Lung microvascular endothelial cell (primary cell): ENCODE data around the gene TRMT11. TPM values are rescaled to one million over a fixed set of nuclear protein-coding genes. Genes with fewer than 3 reads are reported as not detected.

Source experiments
- DNase-seq, 2 donors: peaks; one replicate each; pipeline versions ENCODE4 v3.0.0 to v3.0.0-alpha.2; 2010; ENCODE audit warnings: low read depth in 2 of 2
- total RNA-seq: library from RNA; depleted of rRNA; stranded (reverse); fragments of >200 nt; gene quantifications from 2 replicates; pipeline ENCODE4 v1.2.1, GENCODE V29; 2014

The TRMT11 gene
- total RNA-seq, 1 donor from 2014 or later, result 8.9 TPM

DNA sequence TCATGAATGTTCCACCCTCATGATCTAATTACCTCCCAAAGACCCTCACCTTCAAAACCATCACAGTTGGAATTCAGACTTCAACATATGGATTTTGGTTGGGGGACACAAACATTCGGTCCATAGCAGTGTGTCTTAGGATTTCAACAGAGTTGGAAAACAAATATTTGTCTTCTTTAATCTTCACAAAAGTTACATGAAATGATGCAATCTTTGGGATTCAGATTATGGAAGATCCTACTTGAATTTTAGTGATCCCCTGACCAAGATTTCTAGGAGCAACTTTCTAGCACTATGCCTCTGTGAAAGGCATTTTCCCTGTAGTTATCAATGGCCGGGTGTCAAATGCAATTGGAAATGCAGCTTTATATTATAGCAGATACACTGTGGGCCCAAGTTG lies 86.5 kb downstream of the TRMT11 start:
- DNase-seq, result no peak

DNA sequence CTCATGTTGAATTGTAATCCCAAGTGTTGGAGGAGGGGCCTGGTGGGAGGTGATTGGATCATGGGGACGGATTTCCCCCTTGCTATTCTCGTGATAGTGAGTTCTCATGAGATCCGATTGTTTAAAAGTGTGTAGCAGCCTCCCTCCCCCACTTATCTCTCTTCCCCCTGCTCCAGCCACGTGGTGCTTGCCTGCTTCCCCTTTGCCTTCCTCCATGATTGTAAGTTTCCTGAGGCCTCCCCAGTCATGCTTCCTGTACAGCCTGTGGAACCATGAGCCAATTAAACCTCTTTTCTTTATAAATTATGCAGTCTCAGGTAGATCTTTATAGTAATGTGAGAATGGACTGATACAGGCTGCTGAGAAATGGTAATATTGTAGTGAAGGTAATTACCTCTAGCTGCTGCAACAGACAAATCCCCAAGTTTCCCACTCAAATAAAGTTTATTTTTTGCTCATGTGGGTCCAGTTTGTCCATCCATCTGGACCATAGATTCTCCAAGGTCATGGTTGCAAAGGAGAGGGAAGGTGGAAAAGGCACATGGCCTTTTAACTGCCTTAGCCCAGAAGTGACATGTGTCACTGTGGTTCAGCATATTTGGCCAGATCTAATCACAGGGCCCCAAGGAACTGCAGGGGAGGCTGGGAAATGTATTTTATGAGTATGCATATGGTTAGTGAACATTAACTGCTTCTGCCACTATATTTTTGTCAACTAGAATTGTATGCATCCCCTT lies 89.2 kb downstream of the TRMT11 start:
- DNase-seq, result no peak

DNA sequence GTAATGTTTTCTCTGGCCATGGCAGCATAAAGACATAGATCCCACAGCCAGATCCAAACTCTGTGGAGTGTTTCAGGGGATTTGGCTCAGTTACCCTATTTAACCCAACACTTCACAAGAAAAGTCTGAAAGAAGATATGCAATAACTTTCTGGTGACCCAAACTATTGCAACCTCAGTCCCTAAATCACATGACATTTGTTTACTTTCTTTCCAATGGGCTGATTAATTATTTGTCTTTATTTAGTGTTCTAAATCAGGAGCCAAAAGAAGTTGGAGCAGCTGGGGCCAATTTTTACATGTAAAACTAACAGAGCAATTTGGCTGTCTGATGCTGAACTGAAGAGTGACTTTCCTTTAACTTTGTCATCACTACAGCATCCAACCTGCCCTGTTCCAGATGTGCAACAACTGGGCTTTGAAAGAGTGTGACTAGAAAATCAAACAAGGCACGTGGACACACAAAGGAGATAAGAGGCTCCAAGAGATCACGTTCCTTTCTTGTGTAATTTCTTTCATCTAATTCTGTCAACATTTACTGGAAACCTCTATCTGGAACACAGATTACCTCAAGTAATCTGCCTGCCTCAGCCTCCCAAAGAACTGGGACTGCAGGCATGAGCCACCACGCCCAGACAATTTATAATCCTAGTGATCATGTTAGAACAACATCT lies 90.8 kb downstream of the TRMT11 start:
- DNase-seq, result no peak

DNA sequence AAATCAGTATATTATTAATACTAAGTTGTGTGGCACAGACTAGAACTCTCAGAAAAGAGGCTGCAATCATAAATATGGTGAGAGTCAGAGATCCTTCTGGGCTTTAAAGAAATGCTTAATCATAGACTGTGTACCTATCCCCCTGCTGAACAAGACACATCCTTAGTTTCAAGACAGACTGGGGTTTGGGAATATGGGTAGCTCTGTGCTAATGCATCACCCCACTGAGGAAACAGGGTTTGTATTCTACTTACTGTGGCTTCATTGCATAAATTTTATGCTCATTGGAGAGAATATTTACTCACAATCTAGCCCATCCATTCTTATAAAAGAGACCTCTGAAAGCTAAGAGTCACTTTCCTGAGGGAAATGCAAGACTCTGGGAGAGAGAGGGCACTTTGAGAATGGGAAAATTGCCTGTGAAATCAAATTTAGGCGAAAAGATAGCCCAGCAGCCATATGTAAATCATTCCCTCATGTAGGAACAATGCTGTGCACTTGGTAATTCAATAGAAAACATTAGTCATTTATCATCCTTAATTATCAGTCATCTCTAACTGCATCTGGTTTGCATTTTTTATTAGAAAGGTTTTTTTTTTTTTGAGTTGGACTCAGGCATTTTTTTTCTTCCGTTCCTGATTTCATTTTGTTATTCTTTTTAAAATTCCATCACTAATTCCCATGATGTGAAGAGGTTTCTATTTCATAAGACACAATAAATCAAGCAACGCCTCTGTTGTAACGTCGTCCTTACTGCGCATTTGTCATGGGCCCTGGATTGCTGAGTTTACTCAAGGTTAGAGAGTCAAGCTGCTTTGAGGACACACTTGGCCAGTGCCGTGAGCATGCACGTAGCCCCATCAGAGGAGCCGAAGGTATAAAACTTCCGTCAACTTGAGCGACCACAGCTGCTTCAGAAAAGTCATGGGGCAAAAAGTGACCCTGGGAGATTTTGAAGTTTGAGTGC lies 91.8 kb downstream of the TRMT11 start:
- no peak for DNase-seq

DNA sequence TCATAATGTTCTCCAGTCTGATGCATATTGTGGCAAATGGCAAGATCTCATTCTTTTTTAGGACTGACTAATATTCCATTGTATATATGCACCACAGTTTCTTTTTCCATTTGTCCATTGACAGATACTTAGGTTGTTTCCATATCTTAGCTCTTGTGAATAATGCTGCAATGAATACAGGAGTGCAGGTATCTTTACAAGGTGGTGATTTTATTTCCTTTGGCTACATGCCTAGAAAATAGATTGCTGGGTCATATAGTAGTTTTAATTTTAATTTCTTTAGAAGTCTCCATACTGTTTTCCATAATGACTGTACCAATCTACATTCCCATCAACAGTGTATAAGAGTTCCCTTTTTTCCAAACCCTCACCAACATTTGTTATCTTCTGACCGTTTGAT lies 97.5 kb downstream of the TRMT11 start:
- DNase-seq, result no peak

DNA sequence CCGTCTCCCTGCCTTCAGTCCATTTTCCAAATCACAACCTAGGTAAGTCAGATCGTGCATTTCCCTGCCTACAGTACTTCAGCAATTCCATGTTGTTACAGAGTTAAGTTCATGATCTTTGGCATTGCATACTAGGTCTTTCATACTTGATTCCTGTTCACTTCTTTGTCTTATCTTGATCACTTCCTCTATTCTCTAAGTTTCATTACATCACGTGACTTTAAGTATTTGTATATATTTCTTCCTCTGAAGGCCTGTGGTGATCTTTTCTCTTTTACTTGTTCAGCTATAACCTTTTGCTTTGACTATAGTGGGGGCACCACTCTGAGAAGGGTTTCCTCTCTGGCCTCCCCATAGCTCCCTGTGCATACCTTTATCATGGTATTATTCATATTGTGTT lies 100.2 kb downstream of the TRMT11 start:
- no peak for DNase-seq

Other genes with a start within 250 kb of the TRMT11 start
- gene HEY2, start 236.9 kb upstream of the TRMT11 start, total RNA-seq, result 0.22 TPM in 1 of 2 replicates, not detected in the other
- 23.8 and 38.5 TPM in 2 replicates for gene NCOA7, start 195.6 kb upstream of the TRMT11 start, total RNA-seq
- gene HINT3, start 29.8 kb upstream of the TRMT11 start, total RNA-seq, result 10.7 and 15.5 TPM in 2 replicates